H1 (cell line): Measurements from ENCODE around the gene CHD9. TPM values are rescaled to one million over a fixed set of nuclear protein-coding genes. Genes with fewer than 3 reads are reported as not detected.

Experiments
- CTCF ChIA-PET: fragments of 300-600 bp; sonication (Branson Sonifier 250); formaldehyde crosslinking; loops from one replicate; lab custom pipeline; 2021; ENCODE audit not compliant: partially characterized antibody; lab: Charles Lee
- POLR2A ChIA-PET: fragments of 300-600 bp; sonication (Branson Sonifier 250); formaldehyde crosslinking; loops from one replicate; lab custom pipeline; 2021; ENCODE audit warnings: inconsistent platforms; ENCODE audit not compliant: partially characterized antibody; lab: Charles Lee
- DNase-seq, 2 experiments: peaks; one replicate each; pipeline versions ENCODE4 v3.0.0 to v3.0.0-alpha.2; 2010 to 2022; ENCODE audit warnings: low spot score in 2 of 2, low read depth in 1 of 2, mixed read lengths in 1 of 2
- FAIRE-seq: peaks from 2 replicates; lab custom pipeline; 2011; peaks lifted over from hg19 to GRCh38; lab: Jason Lieb, UNC
- H2AFZ ChIP-seq: 2 replicates; pipeline ENCODE4 v1.8.1; 2012; ENCODE audit warnings: low read length, inconsistent platforms
- H2AK5ac ChIP-seq: 2 replicates; pipeline ENCODE4 v1.6.1; 2013; ENCODE audit warnings: low read depth, low read length
- H2BK120ac ChIP-seq: replicated peaks from 2 replicates; pipeline ENCODE3; 2013; ENCODE audit warnings: low read depth, low read length, inconsistent platforms
- H2BK12ac ChIP-seq: 2 replicates; pipeline ENCODE4 v1.6.1; 2013; ENCODE audit warnings: low read depth, low read length
- H2BK15ac ChIP-seq: 2 replicates; pipeline ENCODE4 v1.6.1; 2013; ENCODE audit warnings: low read length
- H2BK20ac ChIP-seq: 2 replicates; pipeline ENCODE4 v1.6.1; 2013; ENCODE audit warnings: low read length
- H2BK5ac ChIP-seq: 2 replicates; pipeline ENCODE4 v1.6.1; 2013; ENCODE audit warnings: low read depth, low read length
- H3K14ac ChIP-seq: 2 replicates; pipeline ENCODE4 v1.6.1; 2013; ENCODE audit warnings: inconsistent platforms; ENCODE audit not compliant: insufficient read length
- H3K18ac ChIP-seq: 2 replicates; pipeline ENCODE4 v1.6.1; 2013; ENCODE audit warnings: low read length; ENCODE audit errors: extremely low read depth
- H3K23ac ChIP-seq: 2 replicates; pipeline ENCODE4 v1.6.1; 2013; ENCODE audit warnings: inconsistent platforms; ENCODE audit not compliant: insufficient read length
- H3K23me2 ChIP-seq: 2 replicates; pipeline ENCODE4 v1.6.1; 2013; ENCODE audit warnings: low read depth, low read length
- H3K27ac ChIP-seq: 2 replicates; pipeline ENCODE4 v1.6.1; 2011; ENCODE audit warnings: low read depth, low read length, inconsistent platforms
- H3K27me3 ChIP-seq, 4 experiments: replicated peaks in 1 of 4; 1 replicate in 1 of 4; 2 replicates in 3 of 4; pipeline versions ENCODE4 v1.6.1 to v1.8.1; 2011 to 2013; ENCODE audit warnings: low read length in 3 of 4, mild to moderate bottlenecking in 3 of 4, inconsistent platforms in 2 of 4, mixed read lengths in 2 of 4, moderate library complexity in 1 of 4; ENCODE audit not compliant: control insufficient read depth in 3 of 4, insufficient read depth in 3 of 4; ENCODE audit errors: extremely low read depth in 1 of 4
- H3K36me3 ChIP-seq, 4 experiments: 2 replicates each; pipeline versions ENCODE4 v1.6.1 to v1.8.1; 2011 to 2013; ENCODE audit warnings: mild to moderate bottlenecking in 4 of 4, low read length in 3 of 4, moderate library complexity in 2 of 4, control low read depth in 1 of 4, inconsistent platforms in 1 of 4; ENCODE audit not compliant: insufficient read depth in 4 of 4, control insufficient read depth in 2 of 4
- H3K4ac ChIP-seq: replicated peaks from 2 replicates; pipeline ENCODE3; 2013; ENCODE audit warnings: low read length, low read depth, mixed read lengths, inconsistent platforms; ENCODE audit not compliant: insufficient read length
- H3K4me1 ChIP-seq, 4 experiments: replicated peaks in 1 of 4; 1 replicate in 1 of 4; 2 replicates in 3 of 4; pipeline versions ENCODE4 v1.6.1 to v1.8.1; 2011 to 2013; ENCODE audit warnings: low read length in 3 of 4, inconsistent platforms in 2 of 4, mixed read lengths in 1 of 4; ENCODE audit not compliant: insufficient read depth in 4 of 4, control insufficient read depth in 3 of 4
- H3K4me2 ChIP-seq, 2 experiments: 2 replicates each; pipeline versions ENCODE4 v1.6.1 to v1.8.1; 2011 to 2013; ENCODE audit warnings: low read depth in 2 of 2, low read length in 2 of 2, control low read depth in 1 of 2, inconsistent platforms in 1 of 2, mild to moderate bottlenecking in 1 of 2; ENCODE audit not compliant: insufficient read depth in 1 of 2
- H3K4me3 ChIP-seq, 4 experiments: fragments of 200-600, 300-600 bp in 1 of 4; sonication (generic), shearing (Covaris generic), sonication (Bioruptor Twin) in 1 of 4; 2 replicates each; pipeline versions ENCODE4 v1.5.1 to v1.8.1; 2011 to 2016; ENCODE audit warnings: low read length in 4 of 4, low read depth in 3 of 4, control low read depth in 2 of 4, inconsistent platforms in 2 of 4, mild to moderate bottlenecking in 2 of 4, mixed read lengths in 1 of 4, moderate library complexity in 1 of 4; ENCODE audit not compliant: insufficient read depth in 2 of 4; ENCODE audit errors: extremely low read depth in 1 of 4
- H3K56ac ChIP-seq: replicated peaks from 2 replicates; pipeline ENCODE3; 2013; ENCODE audit warnings: low read depth, mild to moderate bottlenecking, mixed read lengths, low read length, inconsistent platforms; ENCODE audit not compliant: insufficient read length
- H3K79me1 ChIP-seq: 2 replicates; pipeline ENCODE4 v1.6.1; 2013; ENCODE audit warnings: low read depth, low read length, control low read depth
- H3K79me2 ChIP-seq, 2 experiments: 2 replicates each; pipeline versions ENCODE4 v1.6.1 to v1.8.1; 2012 to 2013; ENCODE audit warnings: low read length in 2 of 2, mild to moderate bottlenecking in 2 of 2, inconsistent platforms in 1 of 2; ENCODE audit not compliant: insufficient read depth in 2 of 2, control insufficient read depth in 1 of 2
- H3K9ac ChIP-seq, 4 experiments: replicated peaks in 1 of 4; 1 replicate in 1 of 4; 2 replicates in 3 of 4; pipeline versions ENCODE4 v1.6.1 to v1.8.1; 2011 to 2013; ENCODE audit warnings: low read depth in 3 of 4, low read length in 3 of 4, control low read depth in 2 of 4, mild to moderate bottlenecking in 2 of 4, moderate library complexity in 2 of 4, inconsistent platforms in 1 of 4; ENCODE audit errors: extremely low read depth in 1 of 4
- H3K9me3 ChIP-seq, 2 experiments: 2 replicates each; pipeline versions ENCODE4 v1.6.1 to v1.8.1; 2012 to 2013; ENCODE audit warnings: mild to moderate bottlenecking in 2 of 2, moderate library complexity in 2 of 2, control low read depth in 1 of 2, inconsistent platforms in 1 of 2, low read depth in 1 of 2, low read length in 1 of 2, mixed read lengths in 1 of 2; ENCODE audit not compliant: insufficient read depth in 2 of 2
- H4K20me1 ChIP-seq, 2 experiments: replicated peaks in 1 of 2; 2 replicates each; pipeline versions ENCODE3 to v1.8.1; 2011 to 2013; ENCODE audit warnings: inconsistent platforms in 2 of 2, low read length in 2 of 2, mild to moderate bottlenecking in 1 of 2; ENCODE audit not compliant: insufficient read depth in 2 of 2, control insufficient read depth in 1 of 2
- H4K5ac ChIP-seq: 2 replicates; pipeline ENCODE4 v1.6.1; 2013; ENCODE audit warnings: low read length, low read depth, mixed read lengths, inconsistent platforms; ENCODE audit not compliant: insufficient read length
- H4K8ac ChIP-seq: 2 replicates; pipeline ENCODE4 v1.8.0; 2013; ENCODE audit warnings: mild to moderate bottlenecking, moderate library complexity, low read length, inconsistent platforms; ENCODE audit not compliant: insufficient read depth; ENCODE audit errors: extremely low read depth
- H4K91ac ChIP-seq: replicated peaks from 2 replicates; pipeline ENCODE3; 2013; ENCODE audit warnings: low read length, mixed read lengths, inconsistent platforms; ENCODE audit not compliant: insufficient read length
- CBX8 ChIP-seq: fragments of 300-800, 300-1000 bp; sonication (generic); IDR thresholded peaks from 2 replicates; pipeline ENCODE4 v1.7.1; 2016; ENCODE audit warnings: low read depth, low read length, borderline replicate concordance
- EP300 ChIP-seq, 2 experiments: IDR thresholded peaks; 1 replicate in 1 of 2; 2 replicates in 1 of 2; pipeline ENCODE4 v1.6.1; 2011 to 2012; ENCODE audit warnings: low read depth in 2 of 2, low read length in 2 of 2, mild to moderate bottlenecking in 2 of 2, borderline replicate concordance in 1 of 2, inconsistent platforms in 1 of 2, moderate library complexity in 1 of 2
- GABPA ChIP-seq: IDR thresholded peaks from 2 replicates; pipeline ENCODE4 v1.6.1; 2011; ENCODE audit warnings: mild to moderate bottlenecking, low read length, moderate library complexity, borderline replicate concordance; ENCODE audit not compliant: insufficient read depth
- GTF2F1 ChIP-seq: IDR thresholded peaks from 2 replicates; pipeline ENCODE4 v1.6.1; 2012; ENCODE audit warnings: low read depth, low read length, improper control_type of control experiment, borderline replicate concordance
- JUND ChIP-seq: IDR thresholded peaks from 2 replicates; pipeline ENCODE4 v1.6.1; 2011; ENCODE audit warnings: mild to moderate bottlenecking, improper control_type of control experiment, low read length
- POU5F1 ChIP-seq: IDR thresholded peaks from 2 replicates; pipeline ENCODE4 v1.6.1; 2011; ENCODE audit warnings: low read depth, mild to moderate bottlenecking, low read length, moderate library complexity
- RAD21 ChIP-seq, 2 experiments: IDR thresholded peaks in 1 of 2; conservative IDR thresholded peaks in 1 of 2; 2 replicates each; pipeline ENCODE4 v1.6.1; 2011; ENCODE audit warnings: low read depth in 2 of 2, low read length in 2 of 2, improper control_type of control experiment in 1 of 2, inconsistent platforms in 1 of 2, mild to moderate bottlenecking in 1 of 2, moderate library complexity in 1 of 2
- RBBP5 ChIP-seq: IDR thresholded peaks from 2 replicates; pipeline ENCODE4 v1.7.1; 2012; ENCODE audit warnings: low read depth, mild to moderate bottlenecking, inconsistent platforms, low read length, moderate library complexity, borderline replicate concordance
- RXRA ChIP-seq: IDR thresholded peaks from 2 replicates; pipeline ENCODE4 v1.6.1; 2011; ENCODE audit warnings: low read depth, mild to moderate bottlenecking, low read length, moderate library complexity; ENCODE audit not compliant: insufficient read depth
- SIX5 ChIP-seq: IDR thresholded peaks from 2 replicates; pipeline ENCODE4 v1.6.1; 2011; ENCODE audit warnings: mild to moderate bottlenecking, low read depth, low read length
- SP1 ChIP-seq: IDR thresholded peaks from 2 replicates; pipeline ENCODE4 v1.6.1; 2011; ENCODE audit warnings: low read depth, low read length
- SP2 ChIP-seq: IDR thresholded peaks from 2 replicates; pipeline ENCODE4 v1.6.1; 2012; ENCODE audit warnings: mild to moderate bottlenecking, low read length, inconsistent platforms
- TAF1 ChIP-seq: IDR thresholded peaks from 2 replicates; pipeline ENCODE4 v1.6.1; 2011; ENCODE audit warnings: mild to moderate bottlenecking, low read depth, low read length
- YY1 ChIP-seq: IDR thresholded peaks from 2 replicates; pipeline ENCODE4 v1.6.1; 2011; ENCODE audit warnings: low read depth, mild to moderate bottlenecking, low read length
- WGBS, 2 experiments: shearing (Covaris generic) in 1 of 2; methylation state at CpG; one replicate each; pipeline versions ENCODE4 v1.1.6 to v1.1.7; 2013 to 2015; ENCODE audit warnings: low lambda C conversion rate in 2 of 2, mixed read lengths in 2 of 2, inconsistent platforms in 1 of 2, low coverage in 1 of 2, missing lambda C conversion rate in 1 of 2; ENCODE audit not compliant: insufficient replicate concordance in 2 of 2, insufficient coverage in 1 of 2, insufficient read length in 1 of 2; ENCODE audit errors: extremely low coverage in 1 of 2, missing lambda C conversion rate in 1 of 2; 5-methylcytosine and 5-hydroxymethylcytosine counted together
- polyA plus RNA-seq, 7 experiments: library from polyadenylated mRNA; depleted of rRNA in 3 of 7; stranded (reverse) in 5 of 7; unstranded in 2 of 7; fragments of >200 nt in 5 of 7; fragments of 200-250 nt in 2 of 7; gene quantifications; 1 replicate in 5 of 7; 2 replicates in 1 of 7; 4 replicates in 1 of 7; pipeline versions ENCODE4 v1.2.1 to v1.2.3, GENCODE V29; 2011 to 2013; ENCODE audit warnings: missing spikeins in 2 of 7, mixed read lengths in 2 of 7
- total RNA-seq: library from RNA; stranded (reverse); fragmentation: NEBNext Ultra II Directional; extraction: Animal tissue kit (Norgen Biotek cat#: 25700); gene quantifications from 2 replicates; pipeline ENCODE4 v1.2.1, GENCODE V29; 2021
- TF ChIP-seq, protein P1 (sequence below): IDR thresholded peaks from 2 replicates; pipeline ENCODE4 v1.6.1; 2012; ENCODE audit warnings: inconsistent platforms

CHD9 gene
- total and polyA plus RNA-seq, 2 of the 8 experiments (the other 6 are each of a cell fraction or from before 2014, with no cell fraction given) = 9.9 to 32.4 TPM

DNA sequence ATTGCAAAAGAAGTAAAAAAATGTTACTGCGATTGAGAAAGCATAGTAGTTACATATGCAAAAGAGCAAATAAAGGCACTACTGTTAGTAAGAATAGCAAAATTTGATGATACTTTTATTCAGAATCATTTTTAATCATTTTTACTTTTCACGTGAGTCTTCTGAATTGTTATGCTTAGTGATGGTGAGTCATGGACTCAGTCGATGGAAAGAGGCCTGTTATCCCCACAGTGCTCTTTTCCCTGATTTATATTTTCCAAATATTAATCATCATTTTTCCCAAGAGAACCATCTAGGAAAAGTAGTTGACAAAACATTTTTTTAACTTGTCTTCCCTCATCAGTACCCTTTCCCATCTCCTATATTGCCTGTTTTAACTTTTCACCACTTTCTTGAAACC, 181.1 kb downstream of the CHD9 start:
- Histone ChIP-seq H3K79me1 (no peaks in the 10 kb centered on the region), H3K27ac (no peak overlapping the region), H3K56ac (no peak overlapping the region), H3K9me3 (no peaks in the 10 kb centered on the region), H3K36me3 (peaks cover 5 to 82% (median 55%) of the 10 kb centered on the region in 4 experiments), H3K27me3 (no peaks in the 10 kb centered on the region), H2AK5ac (no peak overlapping the region), H3K23ac (no peak overlapping the region), H4K91ac (no peak overlapping the region), H2BK20ac (no peak overlapping the region), H2BK15ac (no peak overlapping the region), H3K23me2 (no peaks in the 10 kb centered on the region), H2BK5ac (no peak overlapping the region), H2AFZ (no peak overlapping the region), H4K5ac (no peak overlapping the region), H3K9ac (no peak overlapping the region), H3K4me2 (no peak overlapping the region), H4K20me1 (peaks cover 2% of the 10 kb centered on the region in 2 experiments), H3K14ac (no peak overlapping the region), H4K8ac (no peak overlapping the region), H3K4me1 (no peaks in the 10 kb centered on the region), H2BK120ac (no peak overlapping the region), H3K18ac (no peak overlapping the region), H3K4ac (no peak overlapping the region), H3K4me3 (no peak overlapping the region), H2BK12ac (no peak overlapping the region), H3K79me2 (no peaks in the 10 kb centered on the region)
- WGBS, 2 experiments = 89% methylated on average over 3 of the region's 3 CpGs; no CpG with 5 or more reads in 1 of the 2 experiments
- ChIA-PET CTCF (interaction anchor here (0.7 kb wide), 1 partner anchor 78 kb away, joined by 5 read pairs; no protein-coding TSS in a partner anchor), POLR2A (no interaction called here)
- no peak for FAIRE-seq
- DNase-seq = no peak
- TF ChIP-seq GTF2F1 (no peak), TAF1 (no peak), CBX8 (no peak), RBBP5 (no peak), POU5F1 (no peak), GABPA (no peak), EP300 (IDR thresholded peaks at IDR 0.05; ENCODE audit: borderline replicate concordance in 1 of 2, low read depth in 2 of 2, low read length in 2 of 2) (no peak), RXRA (no peak), SP1 (no peak), YY1 (no peak), JUND (no peak), RAD21 (IDR thresholded peaks at IDR 0.05 in 1 of 2, conservative IDR thresholded peaks at IDR 0.05 in 1 of 2; ENCODE audit: low read depth in 2 of 2, low read length in 2 of 2) (no peak), SIX5 (no peak), SP2 (no peak)
- TF ChIP-seq, protein P1, sequence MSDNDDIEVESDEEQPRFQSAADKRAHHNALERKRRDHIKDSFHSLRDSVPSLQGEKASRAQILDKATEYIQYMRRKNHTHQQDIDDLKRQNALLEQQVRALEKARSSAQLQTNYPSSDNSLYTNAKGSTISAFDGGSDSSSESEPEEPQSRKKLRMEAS = no peak
